Osteocyte (in vitro differentiated cells): ENCODE measurements around the gene SC5D. TPM values are rescaled to one million over a fixed set of nuclear protein-coding genes. Genes with fewer than 3 reads are reported as not detected.

Experiments used
- DNase-seq: peaks from one replicate; pipeline ENCODE4 v3.0.0; 2021; ENCODE audit warnings: mixed read lengths; ENCODE audit not compliant: unreplicated experiment; ENCODE audit errors: extremely low spot score
- H3K27ac Mint-ChIP-seq: one replicate; pipeline ENCODE4 v1.8.0; 2021; ENCODE audit warnings: mild to moderate bottlenecking, mixed read lengths; ENCODE audit not compliant: unreplicated experiment
- H3K27me3 Mint-ChIP-seq: one replicate; pipeline ENCODE4 v1.8.0; 2021; ENCODE audit warnings: mixed read lengths; ENCODE audit not compliant: unreplicated experiment
- H3K36me3 Mint-ChIP-seq: one replicate; pipeline ENCODE4 v1.8.0; 2021; ENCODE audit warnings: mixed read lengths; ENCODE audit not compliant: unreplicated experiment
- H3K4me1 Mint-ChIP-seq: one replicate; pipeline ENCODE4 v1.8.0; 2021; ENCODE audit warnings: mixed read lengths; ENCODE audit not compliant: unreplicated experiment
- H3K4me3 Mint-ChIP-seq: one replicate; pipeline ENCODE4 v1.8.0; 2021; ENCODE audit warnings: mild to moderate bottlenecking, moderate library complexity, mixed read lengths; ENCODE audit not compliant: unreplicated experiment
- H3K9me3 Mint-ChIP-seq: one replicate; pipeline ENCODE4 v1.8.0; 2021; ENCODE audit warnings: mixed read lengths; ENCODE audit not compliant: unreplicated experiment
- total RNA-seq: library from RNA; stranded (reverse); gene quantifications from 2 replicates; pipeline ENCODE4 v1.2.1, GENCODE V29; 2021
- TF ChIP-seq, protein P1 (sequence below): fragments of 200-600 bp; sonication (generic); IDR thresholded peaks from 2 replicates; pipeline ENCODE4 v1.5.0; 2021; ENCODE audit warnings: antibody characterized with exemption, mild to moderate bottlenecking, moderate library complexity

SC5D gene
- total RNA-seq, 1 donor from 2014 or later = 32.3 TPM

DNA sequence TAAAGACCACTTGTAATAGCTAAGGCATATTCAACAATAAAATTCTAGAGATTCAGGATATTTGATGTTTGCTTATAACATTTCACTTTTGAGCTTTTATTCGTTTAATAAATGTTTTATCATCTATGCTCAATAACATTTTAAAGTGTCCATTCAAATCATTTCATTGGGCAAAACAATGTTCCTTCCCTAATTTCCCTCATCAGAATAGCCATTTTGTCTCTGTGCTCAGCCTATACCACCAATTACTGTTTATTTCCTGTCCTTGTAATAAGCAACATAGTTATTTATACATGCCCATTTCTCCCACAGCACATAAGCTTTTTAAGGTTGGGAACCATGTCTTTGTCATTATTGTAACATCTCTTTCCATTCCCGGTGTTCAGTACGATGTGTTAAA is 1.3 kb upstream of the SC5D start:
- no peaks in the 10 kb centered on the region for H3K9me3 Mint-ChIP-seq
- peaks cover 15% of the 10 kb centered on the region for H3K4me1 Mint-ChIP-seq
- peaks cover 32% of the 10 kb centered on the region for H3K27me3 Mint-ChIP-seq
- no peak overlapping the region for H3K27ac Mint-ChIP-seq
- no peaks in the 10 kb centered on the region for H3K36me3 Mint-ChIP-seq
- H3K4me3 Mint-ChIP-seq = no peak overlapping the region
- DNase-seq = no peak
- TF ChIP-seq, protein P1, sequence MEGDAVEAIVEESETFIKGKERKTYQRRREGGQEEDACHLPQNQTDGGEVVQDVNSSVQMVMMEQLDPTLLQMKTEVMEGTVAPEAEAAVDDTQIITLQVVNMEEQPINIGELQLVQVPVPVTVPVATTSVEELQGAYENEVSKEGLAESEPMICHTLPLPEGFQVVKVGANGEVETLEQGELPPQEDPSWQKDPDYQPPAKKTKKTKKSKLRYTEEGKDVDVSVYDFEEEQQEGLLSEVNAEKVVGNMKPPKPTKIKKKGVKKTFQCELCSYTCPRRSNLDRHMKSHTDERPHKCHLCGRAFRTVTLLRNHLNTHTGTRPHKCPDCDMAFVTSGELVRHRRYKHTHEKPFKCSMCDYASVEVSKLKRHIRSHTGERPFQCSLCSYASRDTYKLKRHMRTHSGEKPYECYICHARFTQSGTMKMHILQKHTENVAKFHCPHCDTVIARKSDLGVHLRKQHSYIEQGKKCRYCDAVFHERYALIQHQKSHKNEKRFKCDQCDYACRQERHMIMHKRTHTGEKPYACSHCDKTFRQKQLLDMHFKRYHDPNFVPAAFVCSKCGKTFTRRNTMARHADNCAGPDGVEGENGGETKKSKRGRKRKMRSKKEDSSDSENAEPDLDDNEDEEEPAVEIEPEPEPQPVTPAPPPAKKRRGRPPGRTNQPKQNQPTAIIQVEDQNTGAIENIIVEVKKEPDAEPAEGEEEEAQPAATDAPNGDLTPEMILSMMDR = no peak

- DNase-seq = no peak
- peak overlapping the region; percentile 85 for H3K4me3 Mint-ChIP-seq
- peak overlapping the region; percentile 76 for H3K27ac Mint-ChIP-seq
- H3K9me3 Mint-ChIP-seq = no peaks in the 10 kb centered on the region
- peaks cover 15% of the 10 kb centered on the region for H3K4me1 Mint-ChIP-seq
- no peaks in the 10 kb centered on the region for H3K36me3 Mint-ChIP-seq
- TF ChIP-seq, protein P1 = no peak
- peaks cover 27% of the 10 kb centered on the region for H3K27me3 Mint-ChIP-seq
Measured at GRCh38 chr11:121291896-121292494, 576 bp upstream of the SC5D start.

GRCh38 chr11:121293288-121293594 is 670 bp downstream of the SC5D start:
- Mint-ChIP-seq H3K27me3 (peaks cover 21% of the 10 kb centered on the region), H3K36me3 (no peaks in the 10 kb centered on the region), H3K4me3 (peak overlapping the region; percentile 85), H3K27ac (peak overlapping the region; percentile 76), H3K4me1 (peaks cover 15% of the 10 kb centered on the region), H3K9me3 (no peaks in the 10 kb centered on the region)
- TF ChIP-seq, protein P1 = no peak
- no peak for DNase-seq

DNA sequence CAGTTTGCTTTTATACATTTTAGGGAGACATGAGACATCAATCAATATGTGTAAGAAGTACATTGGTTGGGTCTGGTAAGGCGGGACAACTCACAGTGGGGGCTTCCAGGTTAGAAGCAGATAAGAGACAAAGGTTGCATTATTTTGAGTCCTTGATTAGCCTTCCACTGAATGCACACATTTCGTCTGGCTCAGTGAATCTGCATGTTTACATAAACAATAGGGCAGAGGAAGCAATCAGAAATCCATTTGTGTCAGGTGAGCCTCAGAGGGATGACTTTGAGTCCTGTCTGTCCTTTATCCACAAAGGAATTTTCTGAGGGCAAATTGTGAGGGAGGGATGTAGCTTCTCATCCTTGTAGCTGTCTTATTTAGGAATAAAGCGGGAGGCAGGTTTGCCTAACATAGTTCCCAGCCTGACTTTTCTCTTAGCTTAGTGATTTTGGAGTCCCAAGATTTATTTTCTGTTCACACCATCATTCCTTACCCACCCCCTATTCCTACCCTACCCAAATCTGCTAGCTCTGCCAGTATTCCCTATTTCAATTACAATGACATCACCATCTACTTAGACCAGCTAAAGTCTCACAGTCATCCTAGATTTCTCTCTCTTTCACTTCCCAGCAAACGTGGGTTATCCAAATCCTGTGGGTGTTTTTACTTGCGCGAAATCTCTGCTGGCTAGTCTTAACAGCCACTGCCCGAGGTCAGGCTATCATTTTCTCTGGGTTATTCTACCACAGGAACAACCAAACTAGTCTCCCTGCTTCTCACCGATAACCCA is 2.9 kb downstream of the SC5D start:
- no peak overlapping the region for H3K4me3 Mint-ChIP-seq
- peaks cover 20% of the 10 kb centered on the region for H3K4me1 Mint-ChIP-seq
- H3K36me3 Mint-ChIP-seq = no peaks in the 10 kb centered on the region
- TF ChIP-seq, protein P1 = no peak
- H3K27ac Mint-ChIP-seq = no peak overlapping the region
- no peaks in the 10 kb centered on the region for H3K9me3 Mint-ChIP-seq
- peaks cover 4% of the 10 kb centered on the region for H3K27me3 Mint-ChIP-seq
- no peak for DNase-seq

DNA sequence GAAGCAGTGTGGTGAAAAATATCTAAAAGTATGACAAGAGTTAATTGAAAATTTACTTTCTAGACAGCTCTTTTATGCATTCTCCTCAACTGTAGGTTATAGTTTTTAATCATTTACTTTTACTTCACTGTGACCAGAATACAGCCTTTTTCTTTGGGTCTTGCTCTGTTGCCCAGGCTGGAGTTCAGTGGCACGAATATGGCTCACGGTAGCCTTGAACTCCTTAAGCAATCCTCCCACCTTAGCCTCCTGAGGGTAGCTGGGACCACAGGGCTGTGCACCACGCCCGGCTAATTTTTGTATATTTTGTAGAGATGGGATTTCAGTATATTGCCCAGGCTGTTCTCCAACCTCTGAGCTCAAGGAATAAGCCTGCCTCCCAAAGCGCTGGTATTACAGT is 5.3 kb downstream of the SC5D start:
- no peaks in the 10 kb centered on the region for H3K27me3 Mint-ChIP-seq
- no peak overlapping the region for H3K27ac Mint-ChIP-seq

More for the DNA sequence above, 5.3 kb downstream of the SC5D start:
- no peak for DNase-seq
- Mint-ChIP-seq H3K36me3 (no peaks in the 10 kb centered on the region), H3K9me3 (no peaks in the 10 kb centered on the region), H3K4me3 (no peak overlapping the region), H3K4me1 (peaks cover 17% of the 10 kb centered on the region)
- TF ChIP-seq, protein P1 = no peak
